ENCODE measurements around the gene OR51I1.

DNA sequence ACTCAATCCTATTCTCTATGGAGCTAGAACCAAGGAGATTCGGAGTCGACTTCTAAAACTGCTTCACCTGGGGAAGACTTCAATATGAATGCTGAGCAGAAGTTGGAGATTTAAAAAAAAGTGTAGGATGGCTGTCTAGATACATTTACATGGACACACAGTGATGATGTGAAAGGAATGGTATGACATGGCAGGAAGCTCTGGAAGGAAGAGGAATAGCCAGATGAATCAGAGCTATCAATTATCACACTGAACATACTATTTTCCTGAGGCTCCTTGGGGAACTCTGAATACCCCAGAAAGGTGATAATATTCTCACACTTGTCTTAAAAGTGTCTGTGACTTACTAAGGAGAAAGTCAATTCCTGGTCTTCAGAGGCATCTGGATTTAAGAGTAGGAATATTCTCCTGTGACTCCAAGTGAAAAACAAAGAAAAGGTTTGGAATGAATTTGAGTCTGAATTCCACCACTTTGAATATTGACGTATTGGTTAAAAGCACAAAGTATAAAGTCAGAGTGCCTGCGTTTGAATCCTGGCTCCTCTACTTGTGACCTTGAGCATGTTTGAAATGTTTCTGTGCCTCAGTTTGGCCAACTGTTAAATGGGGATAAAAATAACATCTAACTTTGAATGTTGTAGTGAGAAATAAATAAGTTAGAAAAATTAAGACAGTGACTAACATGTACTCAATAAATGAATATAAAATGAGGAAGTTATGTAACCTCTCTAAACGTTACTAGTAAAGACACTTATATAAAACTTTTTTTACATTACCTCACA lies 48.5 kb upstream of the OR51I1 start:
- TF ChIP-seq, protein P1, sequence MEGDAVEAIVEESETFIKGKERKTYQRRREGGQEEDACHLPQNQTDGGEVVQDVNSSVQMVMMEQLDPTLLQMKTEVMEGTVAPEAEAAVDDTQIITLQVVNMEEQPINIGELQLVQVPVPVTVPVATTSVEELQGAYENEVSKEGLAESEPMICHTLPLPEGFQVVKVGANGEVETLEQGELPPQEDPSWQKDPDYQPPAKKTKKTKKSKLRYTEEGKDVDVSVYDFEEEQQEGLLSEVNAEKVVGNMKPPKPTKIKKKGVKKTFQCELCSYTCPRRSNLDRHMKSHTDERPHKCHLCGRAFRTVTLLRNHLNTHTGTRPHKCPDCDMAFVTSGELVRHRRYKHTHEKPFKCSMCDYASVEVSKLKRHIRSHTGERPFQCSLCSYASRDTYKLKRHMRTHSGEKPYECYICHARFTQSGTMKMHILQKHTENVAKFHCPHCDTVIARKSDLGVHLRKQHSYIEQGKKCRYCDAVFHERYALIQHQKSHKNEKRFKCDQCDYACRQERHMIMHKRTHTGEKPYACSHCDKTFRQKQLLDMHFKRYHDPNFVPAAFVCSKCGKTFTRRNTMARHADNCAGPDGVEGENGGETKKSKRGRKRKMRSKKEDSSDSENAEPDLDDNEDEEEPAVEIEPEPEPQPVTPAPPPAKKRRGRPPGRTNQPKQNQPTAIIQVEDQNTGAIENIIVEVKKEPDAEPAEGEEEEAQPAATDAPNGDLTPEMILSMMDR (IDR thresholded peaks at IDR 0.05; ENCODE audit: low read depth, low read length): no peak
- no peak for TF ChIP-seq EZH2phosphoT487 (IDR thresholded peaks at IDR 0.05; ENCODE audit: low read depth)
